ENCODE data around the gene CDC42EP5. TPM values are rescaled to one million over a fixed set of nuclear protein-coding genes. Genes with fewer than 3 reads are reported as not detected.
"Not testable (repeated sequence)": the region's sequence is repeated elsewhere in the genome, so short reads cannot be mapped to it uniquely, and the experiment has no call there.

The CDC42EP5 gene
- total RNA-seq, 1 experiment from 2014 or later, result 17.2 TPM

DNA sequence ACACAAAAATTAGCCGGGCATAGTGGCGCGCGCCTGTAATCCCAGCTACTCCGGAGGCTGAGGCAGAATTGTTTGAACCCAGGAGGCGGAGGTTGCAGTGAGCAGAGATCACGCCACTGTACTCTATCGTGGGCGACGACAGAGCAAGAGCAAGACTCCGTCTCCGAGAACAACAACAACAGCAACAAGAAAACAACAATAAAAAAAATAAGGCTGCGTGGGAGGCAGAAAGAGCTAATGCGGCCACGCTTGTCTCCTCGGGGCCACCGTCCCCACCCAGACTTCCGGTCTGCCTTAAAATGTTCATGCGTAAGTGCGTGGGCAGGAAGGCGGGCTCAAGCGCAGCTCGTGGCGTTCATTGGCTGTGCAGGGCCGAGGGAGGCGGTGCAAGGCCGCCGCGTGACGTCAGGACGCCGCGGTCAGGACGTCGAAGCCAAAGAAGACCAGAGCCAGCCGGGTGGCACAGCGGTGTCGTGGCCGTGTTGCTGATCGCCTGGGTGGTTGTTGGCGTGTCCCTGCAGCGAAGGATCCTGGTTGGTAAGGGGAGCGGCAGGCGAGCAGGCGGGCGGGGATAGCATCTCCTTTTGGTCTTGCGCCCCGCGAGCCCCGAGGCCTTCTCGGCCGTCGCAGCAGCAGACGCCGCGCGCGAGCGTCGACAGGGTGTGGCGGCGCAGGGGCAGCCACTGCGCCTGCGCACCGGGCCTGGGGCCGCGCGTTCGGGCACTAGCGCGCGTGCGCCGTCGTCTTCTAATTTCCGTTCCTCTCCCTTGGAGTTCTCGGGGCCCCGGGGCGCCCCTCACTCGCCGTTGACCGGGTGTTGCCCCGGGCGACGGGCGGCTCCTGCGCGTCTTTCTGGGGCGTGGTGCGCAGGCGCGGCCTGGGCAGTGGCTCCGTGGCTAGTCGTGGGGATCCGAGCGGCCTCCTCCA, 24.1 kb downstream of the CDC42EP5 start, which contains the start of gene LENG8:
Gene LENG8, plus strand, starts transcription at position 426 of the 927 bp plus-strand sequence. CDS start 2,146 bp downstream, outside the sequence.
- DNase-seq (ENCODE audit: low spot score), result peak; percentile 96

DNA sequence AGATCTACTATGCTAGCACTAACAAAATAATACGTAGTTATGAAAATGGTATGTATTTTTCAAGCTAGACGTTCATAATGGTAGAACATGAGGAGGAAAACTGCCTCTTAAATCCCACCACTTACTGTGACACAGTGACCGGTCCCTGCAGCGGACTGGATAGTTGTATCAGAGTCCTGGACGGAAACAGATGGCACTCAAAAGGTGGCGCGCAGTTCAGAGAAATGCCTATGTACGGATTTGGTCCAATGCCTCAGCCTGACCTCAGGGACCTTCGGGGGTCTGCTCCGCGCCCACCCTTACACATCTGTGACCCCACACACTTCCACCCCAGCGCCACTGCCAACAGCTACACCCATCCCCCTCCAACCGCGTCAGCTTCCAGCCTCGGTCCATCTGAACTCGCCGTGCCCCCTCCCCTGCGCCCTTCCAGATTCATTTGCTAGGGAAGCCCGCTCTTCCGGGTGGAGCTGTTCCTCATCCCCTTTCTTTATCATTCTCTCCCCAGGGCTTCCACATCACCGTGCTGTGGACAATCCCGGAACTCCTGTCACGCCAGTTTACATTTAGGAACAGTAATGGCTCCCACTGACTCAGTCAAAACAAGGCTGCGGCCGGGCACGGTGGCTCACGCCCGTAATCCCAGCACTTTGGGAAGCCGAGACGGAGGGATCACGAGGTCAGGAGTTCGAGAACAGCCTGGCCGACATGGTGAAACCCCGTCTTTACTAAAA, 24.9 kb downstream of the CDC42EP5 start:
- peak; percentile 60 for DNase-seq (ENCODE audit: low spot score)

DNA sequence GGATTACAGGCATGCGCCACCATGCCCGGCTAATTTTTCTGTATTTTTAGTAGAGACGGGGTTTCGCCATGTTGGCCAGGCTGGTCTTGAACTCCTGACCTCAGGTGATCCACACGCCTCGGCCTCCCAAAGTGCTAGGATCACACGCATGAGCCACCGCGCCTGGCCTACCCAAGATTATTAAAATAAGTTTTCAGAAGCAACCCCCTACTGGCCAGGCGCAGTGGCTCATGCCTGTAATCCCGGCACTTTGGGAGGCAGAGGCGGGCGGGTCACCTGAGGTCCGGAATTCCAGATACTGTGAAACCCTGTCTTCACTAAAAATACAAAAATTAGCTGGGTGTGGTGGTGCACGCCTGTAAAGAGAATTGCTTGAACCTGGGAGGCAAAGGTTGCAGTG, 26.7 kb downstream of the CDC42EP5 start:
- not testable (repeated sequence) for DNase-seq (ENCODE audit: low spot score)

DNA sequence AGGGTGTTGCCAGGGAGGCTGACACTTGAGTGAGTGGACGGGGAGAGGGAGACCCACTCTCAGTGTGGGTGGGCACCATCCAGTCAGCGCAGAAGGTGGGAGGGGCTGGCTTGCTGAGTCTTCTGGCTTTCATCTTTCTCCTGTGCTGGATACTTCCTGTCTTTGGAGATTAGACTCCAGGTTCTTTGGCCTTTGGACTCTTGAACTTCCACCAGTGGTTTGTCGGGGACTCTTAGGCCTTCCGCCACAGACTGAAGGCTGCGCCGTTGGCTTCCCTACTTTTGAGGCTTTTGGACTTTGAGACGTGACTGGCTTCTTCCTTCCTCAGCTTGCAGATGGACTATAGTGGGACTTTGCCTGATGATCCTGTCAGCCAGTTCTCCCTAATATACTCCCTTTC, 28.4 kb downstream of the CDC42EP5 start:
- no peak for DNase-seq (ENCODE audit: low spot score)

DNA sequence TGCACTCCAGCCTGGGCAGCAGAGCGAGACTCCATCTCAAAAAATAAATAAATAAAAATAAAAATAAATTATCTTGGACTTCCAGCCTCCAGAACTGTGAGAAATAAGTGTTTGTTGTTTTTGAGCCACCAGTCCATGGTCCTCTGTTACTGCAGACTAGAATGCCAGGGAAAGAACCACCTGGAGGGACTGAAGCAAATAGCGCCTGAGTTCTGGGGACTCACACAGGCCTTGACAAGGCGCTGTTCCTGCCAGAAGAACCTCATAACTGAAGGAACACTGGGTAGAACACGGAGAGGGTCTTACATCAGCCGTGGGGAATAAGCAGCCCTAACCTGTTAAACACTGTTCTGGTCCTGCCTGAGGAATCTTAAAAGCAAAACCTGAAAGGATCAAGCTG, 32.5 kb downstream of the CDC42EP5 start:
- no peak for DNase-seq (ENCODE audit: low spot score)

DNA sequence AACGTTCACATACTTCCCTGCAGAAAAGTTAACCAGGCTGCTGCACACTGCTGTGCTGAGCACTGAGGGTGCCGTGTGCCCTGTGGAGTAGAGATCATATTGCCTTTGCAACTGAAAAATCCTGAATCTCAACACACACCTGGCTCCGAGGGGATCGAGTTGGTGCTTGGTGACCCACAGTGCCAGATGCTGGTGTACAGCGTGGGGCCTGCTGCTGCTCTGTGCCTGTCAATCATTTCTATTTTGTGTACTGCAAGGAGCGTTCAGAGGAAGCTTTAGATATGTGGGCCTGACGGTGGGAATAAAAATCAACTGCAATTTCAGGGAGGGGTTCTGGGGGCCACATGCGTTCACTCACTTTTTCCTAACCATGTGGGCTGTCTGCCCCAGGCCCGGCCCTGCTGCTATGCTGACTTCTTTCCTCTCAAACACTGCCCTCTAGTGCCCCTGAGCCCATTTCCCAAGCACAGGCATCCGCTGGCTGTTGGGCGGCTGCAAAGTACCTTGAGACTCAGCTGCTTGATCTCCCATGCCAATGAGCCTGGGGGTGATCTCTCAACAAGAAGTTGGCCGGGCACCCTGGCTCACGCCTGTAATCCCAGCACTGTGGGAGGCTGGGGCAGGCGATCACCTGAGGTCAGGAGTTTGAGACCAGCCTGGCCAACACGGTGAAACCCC, 33.8 kb downstream of the CDC42EP5 start:
- DNase-seq (ENCODE audit: low spot score), result peak; percentile 31

DNA sequence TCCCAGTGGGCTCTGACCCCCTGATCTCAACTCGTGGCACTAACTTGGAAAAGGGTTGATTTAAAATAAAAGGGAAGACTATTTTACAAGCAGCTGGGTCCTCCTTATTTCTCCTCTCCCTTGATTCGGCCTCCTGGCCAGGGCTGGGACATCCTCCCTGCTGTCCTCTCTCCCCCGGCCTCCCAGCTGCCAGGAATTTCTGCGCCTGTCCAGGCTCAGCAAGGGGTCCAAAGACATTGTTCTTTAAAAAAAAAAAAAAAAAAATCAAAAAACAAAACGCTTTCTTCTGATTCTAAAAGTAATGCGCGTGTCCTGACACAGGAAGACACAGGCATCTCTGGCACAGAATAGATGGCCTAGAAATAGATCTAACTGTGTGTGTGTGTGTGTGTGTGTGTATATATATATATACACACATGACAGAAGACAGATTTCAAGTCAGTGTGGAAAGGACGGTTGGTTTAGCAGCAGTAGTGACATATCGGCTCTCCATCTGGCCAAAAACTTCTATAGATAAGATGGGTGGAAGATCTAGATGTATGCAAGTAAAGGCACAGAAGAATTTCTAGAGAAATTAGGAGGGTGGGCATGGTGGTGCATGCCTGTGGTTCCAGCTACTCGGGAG, 36.4 kb downstream of the CDC42EP5 start:
- DNase-seq (ENCODE audit: low spot score), result no peak

DNA sequence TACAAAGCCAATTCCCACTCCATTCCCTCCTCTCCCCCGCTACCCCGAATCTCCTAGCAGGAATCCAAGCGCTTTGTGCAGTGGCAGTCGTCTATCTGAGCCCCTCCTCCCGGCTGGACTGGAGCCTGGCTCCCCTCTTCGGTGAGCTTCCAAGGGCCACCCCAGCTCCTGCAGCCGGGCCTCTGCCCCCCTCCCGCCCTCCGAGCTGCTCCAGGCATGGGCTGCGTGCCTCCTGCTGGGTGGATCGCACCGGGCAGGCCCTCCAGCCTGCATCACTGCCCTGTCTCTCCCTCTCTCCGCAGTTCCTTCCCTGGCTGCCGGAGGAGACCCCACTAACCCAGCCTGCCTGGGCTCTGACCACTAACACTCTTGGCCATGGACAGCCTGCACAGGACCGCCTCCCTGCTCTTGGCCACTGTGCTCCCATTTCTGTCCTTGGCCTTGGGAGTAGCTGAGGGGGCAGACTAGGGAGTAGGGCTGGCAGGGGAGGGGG, 37.0 kb downstream of the CDC42EP5 start:
- no peak for DNase-seq (ENCODE audit: low spot score)

DNA sequence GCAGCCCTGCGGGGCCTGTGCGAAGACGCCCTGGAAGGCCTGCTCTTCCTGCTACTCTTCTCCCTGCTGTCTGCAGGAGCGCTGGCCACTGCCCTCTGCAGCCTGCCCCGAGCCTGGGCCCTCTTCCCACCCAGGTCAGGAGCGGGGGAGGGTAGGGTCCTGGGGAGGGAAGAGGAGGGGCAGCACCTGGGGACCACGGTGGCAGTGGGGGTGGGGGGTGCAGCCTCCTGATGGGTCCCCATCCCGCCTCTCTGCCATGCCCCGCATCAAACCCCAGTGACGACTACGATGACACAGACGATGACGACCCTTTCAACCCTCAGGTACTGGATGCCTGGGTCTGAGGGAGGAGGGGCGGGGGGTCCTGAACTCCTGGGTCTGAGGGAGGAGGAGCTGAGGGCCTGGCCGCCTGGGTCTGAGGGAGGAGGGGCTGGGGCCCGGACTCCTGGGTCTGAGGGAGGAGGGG, 37.5 kb downstream of the CDC42EP5 start:
- DNase-seq (ENCODE audit: low spot score), result no peak

DNA sequence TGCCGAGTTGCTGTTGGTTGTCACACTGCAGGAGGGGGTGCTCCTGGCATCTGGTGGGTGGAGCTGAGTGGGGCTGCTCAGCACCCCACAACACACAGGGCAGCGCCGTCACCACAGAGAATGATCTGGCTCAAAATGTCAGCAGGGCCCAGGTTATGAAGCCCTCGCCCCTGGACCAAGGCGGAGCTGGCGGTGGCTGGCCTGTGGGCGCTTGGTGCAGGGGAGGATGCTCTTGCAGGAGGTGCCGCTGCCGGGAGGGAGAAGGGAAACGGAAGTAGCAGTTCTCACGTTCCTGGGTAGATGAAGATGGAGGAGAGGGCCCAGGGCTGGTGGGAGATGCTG, 38.3 kb downstream of the CDC42EP5 start:
- no peak for DNase-seq (ENCODE audit: low spot score)

DNA sequence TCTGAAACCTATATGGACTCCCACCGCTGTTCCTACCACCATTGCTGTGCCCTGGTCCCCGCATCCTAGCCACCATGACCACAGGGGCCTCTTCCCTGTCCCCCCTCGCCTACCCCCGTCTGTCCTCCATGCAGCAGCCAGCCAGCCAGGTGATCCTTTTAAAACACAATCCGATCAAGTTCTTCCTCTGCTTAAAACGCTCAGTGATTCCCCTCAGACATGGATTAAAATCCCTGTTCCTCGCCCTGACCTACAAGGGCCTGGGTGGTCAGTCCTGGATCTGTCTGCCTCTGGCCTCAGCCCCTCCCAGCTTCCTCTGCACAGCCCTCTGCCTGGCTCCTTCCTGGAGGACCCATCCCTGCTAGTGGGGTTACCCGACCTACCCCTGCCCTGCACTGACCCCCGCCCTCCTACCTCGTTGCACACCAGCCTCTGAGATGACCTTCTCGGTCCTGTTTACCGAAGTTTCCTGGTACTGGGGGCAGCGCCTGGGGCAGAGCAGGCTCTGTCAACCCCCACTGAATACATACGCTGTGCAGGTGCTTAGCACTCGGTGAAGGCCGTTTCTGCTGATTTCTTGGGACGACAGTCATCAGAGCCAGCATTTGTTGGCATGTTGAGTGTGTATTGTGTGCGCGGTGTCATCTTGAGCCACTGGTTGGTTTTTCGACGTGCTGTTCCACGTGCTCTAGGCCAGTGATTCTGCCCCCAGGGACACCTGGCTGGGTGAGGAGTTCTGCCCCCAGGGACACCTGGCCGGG, 38.8 kb downstream of the CDC42EP5 start:
- no peak for DNase-seq (ENCODE audit: low spot score)

DNA sequence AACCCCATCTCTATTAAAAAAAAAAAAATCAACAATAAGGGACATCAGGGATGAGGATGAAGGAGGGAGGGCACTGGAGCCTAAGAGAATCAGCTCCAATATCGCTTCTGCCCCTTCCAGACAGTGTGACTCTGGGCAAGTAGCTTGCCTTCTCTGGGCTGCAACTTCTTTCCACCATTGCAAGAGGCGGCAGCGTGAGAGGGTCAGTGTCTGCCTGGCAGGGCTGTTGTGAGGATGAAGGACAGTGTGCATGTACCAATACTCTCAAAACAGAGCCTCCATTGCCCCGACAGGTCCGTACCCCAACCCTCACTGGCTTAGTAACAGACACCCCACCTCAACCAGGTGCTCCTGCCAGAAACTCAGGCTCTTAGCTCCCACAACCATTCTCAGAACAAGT, 39.4 kb downstream of the CDC42EP5 start:
- no peak for DNase-seq (ENCODE audit: low spot score)

DNA sequence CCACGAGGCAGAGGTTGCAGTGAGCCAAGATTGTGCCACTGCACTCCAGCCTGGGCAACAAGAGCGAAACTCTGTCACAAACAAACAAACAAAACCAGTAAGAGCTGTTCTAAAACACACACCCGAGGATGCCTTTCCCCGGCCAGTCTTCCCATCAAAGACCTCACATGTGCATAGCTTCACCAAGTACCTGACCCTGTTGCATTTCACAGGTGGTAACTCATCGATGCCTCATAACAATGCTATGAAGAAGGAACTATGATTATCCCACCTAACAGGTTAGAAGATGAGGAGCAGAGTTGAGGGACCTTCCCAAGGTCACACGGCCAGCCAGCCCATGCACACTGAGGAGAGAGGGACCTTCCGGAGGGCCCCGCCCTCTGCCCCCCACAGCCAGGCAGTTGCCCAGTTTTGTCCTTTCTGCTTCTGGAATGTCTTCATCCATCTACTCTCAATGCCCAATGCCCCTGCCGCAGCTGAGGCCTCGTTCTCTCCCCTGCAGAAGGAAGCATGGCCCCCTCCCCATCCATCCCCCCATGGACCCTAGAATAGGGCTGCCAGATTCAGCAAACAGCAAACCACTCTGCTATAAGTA, 40.9 kb downstream of the CDC42EP5 start:
- peak; percentile 29 for DNase-seq (ENCODE audit: low spot score)

DNA sequence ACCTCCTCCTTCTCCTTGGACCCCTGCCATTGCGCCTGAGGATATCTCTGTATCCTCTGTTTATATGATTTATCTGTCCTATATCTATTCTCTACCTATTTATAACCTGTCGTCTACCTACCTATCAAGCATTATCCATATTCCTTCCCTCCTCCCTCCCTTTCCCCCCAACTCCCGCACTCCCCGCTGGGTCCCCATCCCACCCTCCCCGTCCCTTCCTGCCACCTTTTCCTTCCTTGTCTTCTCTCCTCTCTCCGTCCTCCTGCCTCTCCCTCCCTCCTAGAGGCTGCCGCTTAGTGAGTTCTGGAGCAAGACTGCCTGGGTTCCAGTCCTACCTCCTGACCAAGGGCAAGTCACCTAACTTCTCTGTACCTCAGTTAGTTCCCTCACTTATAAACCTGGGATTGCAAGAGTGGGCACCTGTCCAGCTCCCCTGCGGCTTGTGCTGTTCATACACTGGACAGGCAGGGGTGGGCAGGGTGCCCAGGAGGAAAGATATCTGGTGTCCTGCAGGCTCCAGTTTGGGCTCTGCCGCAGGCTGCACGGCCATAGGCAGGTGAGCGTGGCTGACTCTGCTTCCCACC, 41.7 kb downstream of the CDC42EP5 start:
- peak; percentile 55 for DNase-seq (ENCODE audit: low spot score)

DNA sequence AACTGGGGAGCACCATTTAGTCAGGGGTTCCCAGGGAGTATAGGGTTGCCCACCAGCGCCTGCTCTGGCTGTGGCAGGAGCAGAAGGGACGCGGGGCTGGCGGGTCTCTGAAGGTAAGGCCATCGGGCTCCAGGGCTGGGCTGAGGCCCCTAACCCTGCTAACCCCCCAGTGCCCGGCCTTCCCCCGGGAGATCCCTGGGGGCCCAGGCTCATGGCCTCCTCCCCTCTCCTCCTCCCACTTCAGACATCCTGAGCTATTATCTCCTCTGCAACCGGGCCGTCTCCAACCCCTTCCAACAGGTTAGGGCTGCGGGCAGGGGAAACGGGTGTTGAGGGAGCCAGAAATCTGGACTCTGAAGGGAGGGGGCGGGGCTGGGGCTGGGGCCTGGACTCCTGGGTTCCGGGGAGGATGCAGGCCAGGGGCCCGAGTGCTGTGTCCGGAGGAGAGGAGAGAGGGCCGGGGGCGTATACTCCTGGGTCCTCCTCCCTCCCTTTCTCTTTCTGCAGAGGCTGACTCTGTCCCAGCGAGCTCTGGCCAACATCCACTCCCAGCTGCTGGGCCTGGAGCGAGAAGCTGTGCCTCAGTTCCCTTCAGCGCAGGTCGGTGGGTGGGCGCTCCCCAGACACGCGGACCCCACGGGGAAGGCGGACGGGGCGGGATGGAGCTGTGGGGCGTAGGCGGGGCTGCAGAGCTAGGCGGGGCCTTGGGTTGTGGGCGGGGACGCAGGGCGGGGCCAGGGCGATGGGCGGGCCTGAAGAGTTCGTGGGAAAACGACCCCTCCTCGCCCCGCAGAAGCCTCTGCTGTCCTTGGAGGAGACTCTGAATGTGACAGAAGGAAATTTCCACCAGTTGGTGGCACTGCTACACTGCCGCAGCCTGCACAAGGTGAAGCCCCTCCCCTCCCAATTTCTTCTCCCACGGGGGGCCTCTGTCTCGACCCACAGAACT, 42.5 kb downstream of the CDC42EP5 start:
- no peak for DNase-seq (ENCODE audit: low spot score)

DNA sequence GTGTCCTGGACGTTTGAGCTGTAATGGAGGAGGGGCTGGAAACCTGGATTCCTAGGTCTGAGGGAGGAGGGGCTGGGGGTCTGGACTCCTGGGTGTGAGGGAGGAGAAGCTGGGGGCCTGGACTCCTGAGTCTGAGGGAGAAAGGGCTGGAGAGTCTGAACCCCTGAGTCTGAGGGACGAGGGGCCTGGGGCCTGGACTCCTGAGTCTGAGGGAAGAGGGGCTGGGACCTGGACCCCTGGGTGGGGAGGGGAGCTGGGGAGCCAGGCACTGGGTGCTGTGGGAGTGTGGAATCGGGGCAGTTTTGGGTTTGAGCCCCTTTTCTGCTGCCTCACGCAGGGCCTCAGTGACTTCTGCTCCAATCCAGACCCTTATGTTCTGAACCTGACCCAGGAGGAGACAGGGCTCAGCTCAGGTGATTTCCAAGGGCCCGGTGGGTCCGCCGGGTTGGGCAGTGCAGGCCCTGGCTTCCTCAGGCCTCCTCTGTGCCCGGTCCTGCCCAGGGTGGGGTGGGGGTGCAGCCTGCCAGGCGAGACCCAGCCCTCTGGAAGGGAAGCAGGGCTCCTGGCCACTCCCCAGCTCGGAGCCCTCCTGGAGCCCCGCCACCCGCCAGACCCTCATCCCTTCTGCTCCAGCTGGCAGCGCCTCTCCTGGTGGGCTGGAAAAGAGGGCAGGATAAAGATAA, 43.4 kb downstream of the CDC42EP5 start:
- no peak for DNase-seq (ENCODE audit: low spot score)

DNA sequence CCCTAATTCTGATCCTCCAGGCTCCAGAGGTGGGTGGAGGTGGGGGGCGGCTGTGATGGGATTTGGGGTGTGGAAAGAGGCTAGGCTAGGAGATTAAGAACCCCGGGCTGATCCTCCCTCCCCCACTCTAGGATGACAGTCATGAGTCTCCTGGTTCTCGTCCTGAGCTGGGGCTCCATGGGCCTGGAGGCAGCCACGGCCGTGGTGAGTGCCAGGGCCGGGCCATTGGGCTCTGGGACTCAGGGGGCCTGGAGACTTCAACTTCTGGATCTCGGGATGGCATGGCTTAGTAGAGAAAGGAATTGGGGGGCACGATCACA, 44.0 kb downstream of the CDC42EP5 start:
- no peak for DNase-seq (ENCODE audit: low spot score)
